NT2/D1 (cell line): ENCODE results near the gene CYP11A1.

ENCODE experiments used
- YY1 ChIP-seq: IDR thresholded peaks from 2 replicates; pipeline ENCODE4 v1.6.1; 2011; ENCODE audit not compliant: insufficient read length, insufficient read depth
- ZNF274 ChIP-seq: IDR thresholded peaks from 2 replicates; pipeline ENCODE4 v1.6.1; 2011; ENCODE audit warnings: mild to moderate bottlenecking, low read depth, low read length

GRCh38 chr15:74312445-74313007 is 54.9 kb downstream of the CYP11A1 start:
- TF ChIP-seq YY1 (no peak), ZNF274 (no peak)
